ENCODE results near the gene TTC19. TPM values are rescaled to one million over a fixed set of nuclear protein-coding genes. Genes with fewer than 3 reads are reported as not detected.
A peak's percentile ranks its signal among the peaks of the same experiment; 100 is the strongest.
"Not testable (repeated sequence)": the region's sequence is repeated elsewhere in the genome, so short reads cannot be mapped to it uniquely, and the experiment has no call there.

Gene TTC19
- total RNA-seq, 2 experiments from 2014 or later: 57.8 to 66.7 TPM

DNA sequence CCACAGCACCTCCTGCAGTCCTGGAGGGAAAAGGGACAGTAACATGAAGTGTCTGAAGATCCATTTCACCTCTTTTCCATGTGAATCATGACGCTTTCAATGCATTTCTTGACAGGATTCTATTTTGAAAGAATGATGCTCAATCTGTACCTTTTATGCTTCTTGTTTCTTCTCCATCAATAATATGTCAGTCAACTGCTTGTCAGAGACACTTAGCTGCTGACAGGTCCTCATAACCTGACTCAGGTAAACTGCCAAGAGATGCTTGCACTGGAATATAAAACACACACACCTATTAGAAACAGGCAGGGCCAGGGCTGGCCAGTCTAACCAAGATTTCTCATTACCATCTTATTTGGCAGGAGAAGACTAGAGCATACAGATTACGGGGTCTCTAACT is 21.7 kb upstream of the TTC19 start:
- ATAC-seq (ENCODE audit: poor library complexity) (no peak), DNase-seq (no peak)
- Histone ChIP-seq H3K27ac (ENCODE audit: low read depth in 1 of 2, low read length in 2 of 2) (no peak overlapping the region), H3K4me3 (ENCODE audit: low read length) (no peak overlapping the region), H3K36me3 (ENCODE audit: insufficient read depth, low read length) (peaks cover 40% of the 10 kb centered on the region), H3K9me3 (ENCODE audit: control insufficient read depth in 1 of 2, insufficient read depth in 1 of 2, low read length in 2 of 2) (no peaks in the 10 kb centered on the region), H3K4me1 (ENCODE audit: insufficient read depth, low read length) (no peaks in the 10 kb centered on the region), H3K27me3 (ENCODE audit: control insufficient read depth in 1 of 2, insufficient read depth in 2 of 2, low read length in 2 of 2) (no peaks in the 10 kb centered on the region)
- H3K9me3 Mint-ChIP-seq: no peaks in the 10 kb centered on the region
- CTCF ChIA-PET: no interaction called here
- peaks cover 6% of the 10 kb centered on the region for H3K4me1 Mint-ChIP-seq (ENCODE audit: low read depth)
- H3K4me3 Mint-ChIP-seq: no peak overlapping the region
- POLR2A ChIA-PET: no interaction called here
- TF ChIP-seq, protein P1, sequence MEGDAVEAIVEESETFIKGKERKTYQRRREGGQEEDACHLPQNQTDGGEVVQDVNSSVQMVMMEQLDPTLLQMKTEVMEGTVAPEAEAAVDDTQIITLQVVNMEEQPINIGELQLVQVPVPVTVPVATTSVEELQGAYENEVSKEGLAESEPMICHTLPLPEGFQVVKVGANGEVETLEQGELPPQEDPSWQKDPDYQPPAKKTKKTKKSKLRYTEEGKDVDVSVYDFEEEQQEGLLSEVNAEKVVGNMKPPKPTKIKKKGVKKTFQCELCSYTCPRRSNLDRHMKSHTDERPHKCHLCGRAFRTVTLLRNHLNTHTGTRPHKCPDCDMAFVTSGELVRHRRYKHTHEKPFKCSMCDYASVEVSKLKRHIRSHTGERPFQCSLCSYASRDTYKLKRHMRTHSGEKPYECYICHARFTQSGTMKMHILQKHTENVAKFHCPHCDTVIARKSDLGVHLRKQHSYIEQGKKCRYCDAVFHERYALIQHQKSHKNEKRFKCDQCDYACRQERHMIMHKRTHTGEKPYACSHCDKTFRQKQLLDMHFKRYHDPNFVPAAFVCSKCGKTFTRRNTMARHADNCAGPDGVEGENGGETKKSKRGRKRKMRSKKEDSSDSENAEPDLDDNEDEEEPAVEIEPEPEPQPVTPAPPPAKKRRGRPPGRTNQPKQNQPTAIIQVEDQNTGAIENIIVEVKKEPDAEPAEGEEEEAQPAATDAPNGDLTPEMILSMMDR (IDR thresholded peaks at IDR 0.05): no peak
- no peaks in the 10 kb centered on the region for H3K27me3 Mint-ChIP-seq
- intact Hi-C loops (cut with DNase I, micrococcal nuclease): no loop called here
- peaks cover 73% of the 10 kb centered on the region for H3K36me3 Mint-ChIP-seq (ENCODE audit: low read depth)
- H3K27ac Mint-ChIP-seq: no peak overlapping the region

DNA sequence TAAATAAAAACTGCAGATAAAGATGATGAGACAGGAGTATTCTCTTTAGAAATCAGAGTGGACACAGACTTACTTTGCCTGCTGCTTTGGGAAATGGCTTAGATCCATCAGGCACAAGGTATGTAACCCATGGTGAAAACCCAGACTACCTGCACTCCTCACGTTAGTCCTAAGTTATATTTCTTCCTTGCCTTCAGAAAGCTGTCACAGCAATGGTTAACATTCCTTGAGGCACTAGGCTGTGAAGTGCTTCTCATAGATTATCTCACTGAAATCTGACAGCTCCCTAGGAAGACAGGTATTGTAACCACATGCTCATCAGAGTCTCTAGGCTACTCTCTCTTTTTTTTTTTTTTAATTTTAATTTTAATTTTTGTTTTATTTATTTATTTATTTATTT is 21.0 kb upstream of the TTC19 start:
- DNase-seq (no peak), ATAC-seq (ENCODE audit: poor library complexity) (no peak)
- POLR2A ChIA-PET: no interaction called here
- Histone ChIP-seq H3K36me3 (ENCODE audit: insufficient read depth, low read length) (peaks cover 41% of the 10 kb centered on the region), H3K4me1 (ENCODE audit: insufficient read depth, low read length) (no peaks in the 10 kb centered on the region), H3K27ac (ENCODE audit: low read depth in 1 of 2, low read length in 2 of 2) (no peak overlapping the region), H3K4me3 (ENCODE audit: low read length) (no peak overlapping the region), H3K27me3 (ENCODE audit: control insufficient read depth in 1 of 2, insufficient read depth in 2 of 2, low read length in 2 of 2) (no peaks in the 10 kb centered on the region), H3K9me3 (ENCODE audit: control insufficient read depth in 1 of 2, insufficient read depth in 1 of 2, low read length in 2 of 2) (no peaks in the 10 kb centered on the region)
- Mint-ChIP-seq H3K4me1 (ENCODE audit: low read depth) (peaks cover 6% of the 10 kb centered on the region), H3K4me3 (no peak overlapping the region), H3K27me3 (no peaks in the 10 kb centered on the region), H3K36me3 (ENCODE audit: low read depth) (peaks cover 77% of the 10 kb centered on the region), H3K9me3 (no peaks in the 10 kb centered on the region), H3K27ac (no peak overlapping the region)
- CTCF ChIA-PET: no interaction called here
- TF ChIP-seq, protein P1 (IDR thresholded peaks at IDR 0.05): no peak
- intact Hi-C loops (cut with DNase I, micrococcal nuclease): no loop called here

DNA sequence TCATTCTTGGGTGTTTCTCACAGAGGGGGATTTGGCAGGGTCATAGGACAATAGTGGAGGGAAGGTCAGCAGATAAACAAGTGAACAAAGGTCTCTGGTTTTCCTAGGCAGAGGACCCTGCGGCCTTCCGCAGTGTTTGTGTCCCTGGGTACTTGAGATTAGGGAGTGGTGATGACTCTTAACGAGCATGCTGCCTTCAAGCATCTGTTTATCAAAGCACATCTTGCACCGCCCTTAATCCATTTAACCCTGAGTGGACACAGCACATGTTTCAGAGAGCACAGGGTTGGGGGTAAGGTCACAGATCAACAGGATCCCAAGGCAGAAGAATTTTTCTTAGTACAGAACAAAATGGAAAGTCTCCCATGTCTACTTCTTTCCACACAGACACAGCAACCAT is 20.6 kb upstream of the TTC19 start:
- H3K36me3 Mint-ChIP-seq (ENCODE audit: low read depth): peaks cover 78% of the 10 kb centered on the region
- H3K27me3 Mint-ChIP-seq; CTCF ChIA-PET; H3K9me3 ChIP-seq (ENCODE audit: control insufficient read depth in 1 of 2, insufficient read depth in 1 of 2, low read length in 2 of 2); H3K27ac ChIP-seq (ENCODE audit: low read depth in 1 of 2, low read length in 2 of 2); H3K27ac Mint-ChIP-seq; DNase-seq; H3K4me3 ChIP-seq (ENCODE audit: low read length); H3K4me3 Mint-ChIP-seq; POLR2A ChIA-PET; H3K4me1 Mint-ChIP-seq (ENCODE audit: low read depth); H3K4me1 ChIP-seq (ENCODE audit: insufficient read depth, low read length); H3K27me3 ChIP-seq (ENCODE audit: control insufficient read depth in 1 of 2, insufficient read depth in 2 of 2, low read length in 2 of 2); H3K9me3 Mint-ChIP-seq; intact Hi-C loops (cut with DNase I, micrococcal nuclease); ATAC-seq (ENCODE audit: poor library complexity): not testable (repeated sequence)
- H3K36me3 ChIP-seq (ENCODE audit: insufficient read depth, low read length): peaks cover 45% of the 10 kb centered on the region

DNA sequence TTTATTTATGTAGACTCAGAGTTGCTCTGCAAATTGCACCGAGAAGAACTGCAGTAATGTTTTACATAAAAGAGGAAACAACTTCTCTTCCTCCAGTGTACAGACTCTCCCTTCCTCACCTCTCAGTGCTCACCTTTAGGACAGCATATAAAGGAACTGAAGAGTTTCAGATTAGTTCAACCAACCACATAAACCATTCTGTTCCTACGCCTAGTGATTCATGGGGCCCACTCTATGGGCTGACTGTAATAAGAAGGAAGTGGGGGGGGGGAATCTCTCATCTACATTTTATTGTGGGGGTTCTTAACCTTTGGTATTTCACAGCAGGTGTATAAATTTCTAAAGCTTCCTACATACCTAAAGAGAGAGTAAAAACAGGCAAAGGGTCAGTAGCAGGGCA is 18.4 kb upstream of the TTC19 start:
- no peaks in the 10 kb centered on the region for H3K27me3 Mint-ChIP-seq
- TF ChIP-seq, protein P1 (IDR thresholded peaks at IDR 0.05): no peak
- no peak overlapping the region for H3K4me3 Mint-ChIP-seq
- ATAC-seq (ENCODE audit: poor library complexity) (no peak), DNase-seq (no peak)
- H3K27ac Mint-ChIP-seq: peak overlapping the region; percentile 32
- POLR2A ChIA-PET: interaction anchor here (0.7 kb wide), 1 partner anchor 514 kb away, joined by 3 read pairs; no protein-coding TSS in a partner anchor
- CTCF ChIA-PET: no interaction called here
- H3K27ac ChIP-seq (ENCODE audit: low read depth in 1 of 2, low read length in 2 of 2): no peak overlapping the region
- no peak overlapping the region for H3K4me3 ChIP-seq (ENCODE audit: low read length)
- H3K9me3 ChIP-seq (ENCODE audit: control insufficient read depth in 1 of 2, insufficient read depth in 1 of 2, low read length in 2 of 2): no peaks in the 10 kb centered on the region
- peaks cover 85% of the 10 kb centered on the region for H3K36me3 Mint-ChIP-seq (ENCODE audit: low read depth)
- H3K4me1 ChIP-seq (ENCODE audit: insufficient read depth, low read length): no peaks in the 10 kb centered on the region
- peaks cover 6% of the 10 kb centered on the region for H3K4me1 Mint-ChIP-seq (ENCODE audit: low read depth)
- intact Hi-C loops (cut with DNase I, micrococcal nuclease): no loop called here
- H3K27me3 ChIP-seq (ENCODE audit: control insufficient read depth in 1 of 2, insufficient read depth in 2 of 2, low read length in 2 of 2): no peaks in the 10 kb centered on the region
- H3K36me3 ChIP-seq (ENCODE audit: insufficient read depth, low read length): peaks cover 58% of the 10 kb centered on the region
- no peaks in the 10 kb centered on the region for H3K9me3 Mint-ChIP-seq

Measured in CD4-positive, alpha-beta T cell (primary cell).